H1 (cell line): ENCODE data around the gene COL6A1. TPM values are rescaled to one million over a fixed set of nuclear protein-coding genes. Genes with fewer than 3 reads are reported as not detected.

ENCODE experiments used
- CTCF ChIA-PET: fragments of 300-600 bp; sonication (Branson Sonifier 250); formaldehyde crosslinking; loops from one replicate; lab custom pipeline; 2021; ENCODE audit not compliant: partially characterized antibody; lab: Charles Lee
- POLR2A ChIA-PET: fragments of 300-600 bp; sonication (Branson Sonifier 250); formaldehyde crosslinking; loops from one replicate; lab custom pipeline; 2021; ENCODE audit warnings: inconsistent platforms; ENCODE audit not compliant: partially characterized antibody; lab: Charles Lee
- DNase-seq, 2 experiments: peaks; one replicate each; pipeline versions ENCODE4 v3.0.0 to v3.0.0-alpha.2; 2010 to 2022; ENCODE audit warnings: low spot score in 2 of 2, low read depth in 1 of 2, mixed read lengths in 1 of 2
- FAIRE-seq: peaks from 2 replicates; lab custom pipeline; 2011; peaks lifted over from hg19 to GRCh38; lab: Jason Lieb, UNC
- H2AFZ ChIP-seq: 2 replicates; pipeline ENCODE4 v1.8.1; 2012; ENCODE audit warnings: low read length, inconsistent platforms
- H2AK5ac ChIP-seq: 2 replicates; pipeline ENCODE4 v1.6.1; 2013; ENCODE audit warnings: low read depth, low read length
- H2BK120ac ChIP-seq: replicated peaks from 2 replicates; pipeline ENCODE3; 2013; ENCODE audit warnings: low read depth, low read length, inconsistent platforms
- H2BK12ac ChIP-seq: 2 replicates; pipeline ENCODE4 v1.6.1; 2013; ENCODE audit warnings: low read depth, low read length
- H2BK15ac ChIP-seq: 2 replicates; pipeline ENCODE4 v1.6.1; 2013; ENCODE audit warnings: low read length
- H2BK20ac ChIP-seq: 2 replicates; pipeline ENCODE4 v1.6.1; 2013; ENCODE audit warnings: low read length
- H2BK5ac ChIP-seq: 2 replicates; pipeline ENCODE4 v1.6.1; 2013; ENCODE audit warnings: low read depth, low read length
- H3K14ac ChIP-seq: 2 replicates; pipeline ENCODE4 v1.6.1; 2013; ENCODE audit warnings: inconsistent platforms; ENCODE audit not compliant: insufficient read length
- H3K18ac ChIP-seq: 2 replicates; pipeline ENCODE4 v1.6.1; 2013; ENCODE audit warnings: low read length; ENCODE audit errors: extremely low read depth
- H3K23ac ChIP-seq: 2 replicates; pipeline ENCODE4 v1.6.1; 2013; ENCODE audit warnings: inconsistent platforms; ENCODE audit not compliant: insufficient read length
- H3K23me2 ChIP-seq: 2 replicates; pipeline ENCODE4 v1.6.1; 2013; ENCODE audit warnings: low read depth, low read length
- H3K27ac ChIP-seq: 2 replicates; pipeline ENCODE4 v1.6.1; 2011; ENCODE audit warnings: low read depth, low read length, inconsistent platforms
- H3K27me3 ChIP-seq, 4 experiments: replicated peaks in 1 of 4; 1 replicate in 1 of 4; 2 replicates in 3 of 4; pipeline versions ENCODE4 v1.6.1 to v1.8.1; 2011 to 2013; ENCODE audit warnings: low read length in 3 of 4, mild to moderate bottlenecking in 3 of 4, inconsistent platforms in 2 of 4, mixed read lengths in 2 of 4, moderate library complexity in 1 of 4; ENCODE audit not compliant: control insufficient read depth in 3 of 4, insufficient read depth in 3 of 4; ENCODE audit errors: extremely low read depth in 1 of 4
- H3K36me3 ChIP-seq, 4 experiments: 2 replicates each; pipeline versions ENCODE4 v1.6.1 to v1.8.1; 2011 to 2013; ENCODE audit warnings: mild to moderate bottlenecking in 4 of 4, low read length in 3 of 4, moderate library complexity in 2 of 4, control low read depth in 1 of 4, inconsistent platforms in 1 of 4; ENCODE audit not compliant: insufficient read depth in 4 of 4, control insufficient read depth in 2 of 4
- H3K4ac ChIP-seq: replicated peaks from 2 replicates; pipeline ENCODE3; 2013; ENCODE audit warnings: low read length, low read depth, mixed read lengths, inconsistent platforms; ENCODE audit not compliant: insufficient read length
- H3K4me1 ChIP-seq, 4 experiments: replicated peaks in 1 of 4; 1 replicate in 1 of 4; 2 replicates in 3 of 4; pipeline versions ENCODE4 v1.6.1 to v1.8.1; 2011 to 2013; ENCODE audit warnings: low read length in 3 of 4, inconsistent platforms in 2 of 4, mixed read lengths in 1 of 4; ENCODE audit not compliant: insufficient read depth in 4 of 4, control insufficient read depth in 3 of 4
- H3K4me2 ChIP-seq, 2 experiments: 2 replicates each; pipeline versions ENCODE4 v1.6.1 to v1.8.1; 2011 to 2013; ENCODE audit warnings: low read depth in 2 of 2, low read length in 2 of 2, control low read depth in 1 of 2, inconsistent platforms in 1 of 2, mild to moderate bottlenecking in 1 of 2; ENCODE audit not compliant: insufficient read depth in 1 of 2
- H3K4me3 ChIP-seq, 4 experiments: fragments of 200-600, 300-600 bp in 1 of 4; sonication (generic), shearing (Covaris generic), sonication (Bioruptor Twin) in 1 of 4; 2 replicates each; pipeline versions ENCODE4 v1.5.1 to v1.8.1; 2011 to 2016; ENCODE audit warnings: low read length in 4 of 4, low read depth in 3 of 4, control low read depth in 2 of 4, inconsistent platforms in 2 of 4, mild to moderate bottlenecking in 2 of 4, mixed read lengths in 1 of 4, moderate library complexity in 1 of 4; ENCODE audit not compliant: insufficient read depth in 2 of 4; ENCODE audit errors: extremely low read depth in 1 of 4
- H3K56ac ChIP-seq: replicated peaks from 2 replicates; pipeline ENCODE3; 2013; ENCODE audit warnings: low read depth, mild to moderate bottlenecking, mixed read lengths, low read length, inconsistent platforms; ENCODE audit not compliant: insufficient read length
- H3K79me1 ChIP-seq: 2 replicates; pipeline ENCODE4 v1.6.1; 2013; ENCODE audit warnings: low read depth, low read length, control low read depth
- H3K79me2 ChIP-seq, 2 experiments: 2 replicates each; pipeline versions ENCODE4 v1.6.1 to v1.8.1; 2012 to 2013; ENCODE audit warnings: low read length in 2 of 2, mild to moderate bottlenecking in 2 of 2, inconsistent platforms in 1 of 2; ENCODE audit not compliant: insufficient read depth in 2 of 2, control insufficient read depth in 1 of 2
- H3K9ac ChIP-seq, 4 experiments: replicated peaks in 1 of 4; 1 replicate in 1 of 4; 2 replicates in 3 of 4; pipeline versions ENCODE4 v1.6.1 to v1.8.1; 2011 to 2013; ENCODE audit warnings: low read depth in 3 of 4, low read length in 3 of 4, control low read depth in 2 of 4, mild to moderate bottlenecking in 2 of 4, moderate library complexity in 2 of 4, inconsistent platforms in 1 of 4; ENCODE audit errors: extremely low read depth in 1 of 4
- H3K9me3 ChIP-seq, 2 experiments: 2 replicates each; pipeline versions ENCODE4 v1.6.1 to v1.8.1; 2012 to 2013; ENCODE audit warnings: mild to moderate bottlenecking in 2 of 2, moderate library complexity in 2 of 2, control low read depth in 1 of 2, inconsistent platforms in 1 of 2, low read depth in 1 of 2, low read length in 1 of 2, mixed read lengths in 1 of 2; ENCODE audit not compliant: insufficient read depth in 2 of 2
- H4K20me1 ChIP-seq, 2 experiments: replicated peaks in 1 of 2; 2 replicates each; pipeline versions ENCODE3 to v1.8.1; 2011 to 2013; ENCODE audit warnings: inconsistent platforms in 2 of 2, low read length in 2 of 2, mild to moderate bottlenecking in 1 of 2; ENCODE audit not compliant: insufficient read depth in 2 of 2, control insufficient read depth in 1 of 2
- H4K5ac ChIP-seq: 2 replicates; pipeline ENCODE4 v1.6.1; 2013; ENCODE audit warnings: low read length, low read depth, mixed read lengths, inconsistent platforms; ENCODE audit not compliant: insufficient read length
- H4K8ac ChIP-seq: 2 replicates; pipeline ENCODE4 v1.8.0; 2013; ENCODE audit warnings: mild to moderate bottlenecking, moderate library complexity, low read length, inconsistent platforms; ENCODE audit not compliant: insufficient read depth; ENCODE audit errors: extremely low read depth
- H4K91ac ChIP-seq: replicated peaks from 2 replicates; pipeline ENCODE3; 2013; ENCODE audit warnings: low read length, mixed read lengths, inconsistent platforms; ENCODE audit not compliant: insufficient read length
- ATF3 ChIP-seq: IDR thresholded peaks from 2 replicates; pipeline ENCODE4 v1.6.1; 2011; ENCODE audit warnings: low read depth, mild to moderate bottlenecking, low read length; ENCODE audit not compliant: insufficient read depth
- CTBP2 ChIP-seq: IDR thresholded peaks from 2 replicates; pipeline ENCODE4 v1.7.0; 2011; ENCODE audit warnings: borderline replicate concordance, mild to moderate bottlenecking, moderate library complexity, mixed read lengths, low read length; ENCODE audit not compliant: insufficient read depth, insufficient read length
- EGR1 ChIP-seq: IDR thresholded peaks from 2 replicates; pipeline ENCODE4 v1.6.1; 2011; ENCODE audit warnings: low read depth, low read length, borderline replicate concordance
- HDAC6 ChIP-seq: IDR thresholded peaks from one replicate; pipeline ENCODE4 v1.7.1; 2012; ENCODE audit warnings: low read depth, mild to moderate bottlenecking, inconsistent platforms, low read length, moderate library complexity
- NRF1 ChIP-seq: IDR thresholded peaks from 2 replicates; pipeline ENCODE4 v1.6.1; 2011; ENCODE audit warnings: mild to moderate bottlenecking, low read depth, low read length, improper control_type of control experiment
- POLR2AphosphoS5 ChIP-seq: IDR thresholded peaks from 2 replicates; pipeline ENCODE4 v1.6.1; 2011; ENCODE audit warnings: low read depth, low read length
- RNF2 ChIP-seq: fragments of 200-900, 300-1000 bp; sonication (generic); IDR thresholded peaks from 2 replicates; pipeline ENCODE4 v1.7.1; 2016; ENCODE audit warnings: borderline replicate concordance, low read depth, mild to moderate bottlenecking, antibody characterized with exemption, low read length; ENCODE audit not compliant: poor library complexity, severe bottlenecking; ENCODE audit errors: missing control alignments
- SAP30 ChIP-seq: fragments of 300-600 bp; sonication (generic); IDR thresholded peaks from 2 replicates; pipeline ENCODE4 v1.7.1; 2012; ENCODE audit warnings: low read length, moderate library complexity, mild to moderate bottlenecking, inconsistent platforms; ENCODE audit not compliant: insufficient read depth, insufficient replicate concordance
- USF2 ChIP-seq: IDR thresholded peaks from 2 replicates; pipeline ENCODE4 v1.6.1; 2011; ENCODE audit warnings: low read length, improper control_type of control experiment
- WGBS, 2 experiments: shearing (Covaris generic) in 1 of 2; methylation state at CpG; one replicate each; pipeline versions ENCODE4 v1.1.6 to v1.1.7; 2013 to 2015; ENCODE audit warnings: low lambda C conversion rate in 2 of 2, mixed read lengths in 2 of 2, inconsistent platforms in 1 of 2, low coverage in 1 of 2, missing lambda C conversion rate in 1 of 2; ENCODE audit not compliant: insufficient replicate concordance in 2 of 2, insufficient coverage in 1 of 2, insufficient read length in 1 of 2; ENCODE audit errors: extremely low coverage in 1 of 2, missing lambda C conversion rate in 1 of 2; 5-methylcytosine and 5-hydroxymethylcytosine counted together
- polyA plus RNA-seq, 7 experiments: library from polyadenylated mRNA; depleted of rRNA in 3 of 7; stranded (reverse) in 5 of 7; unstranded in 2 of 7; fragments of >200 nt in 5 of 7; fragments of 200-250 nt in 2 of 7; gene quantifications; 1 replicate in 5 of 7; 2 replicates in 1 of 7; 4 replicates in 1 of 7; pipeline versions ENCODE4 v1.2.1 to v1.2.3, GENCODE V29; 2011 to 2013; ENCODE audit warnings: missing spikeins in 2 of 7, mixed read lengths in 2 of 7
- total RNA-seq: library from RNA; stranded (reverse); fragmentation: NEBNext Ultra II Directional; extraction: Animal tissue kit (Norgen Biotek cat#: 25700); gene quantifications from 2 replicates; pipeline ENCODE4 v1.2.1, GENCODE V29; 2021
- TF ChIP-seq, protein P1 (sequence below): IDR thresholded peaks from 2 replicates; pipeline ENCODE4 v1.6.1; 2012; ENCODE audit warnings: inconsistent platforms

Gene COL6A1
- total and polyA plus RNA-seq, 2 of the 8 experiments (the other 6 are each of a cell fraction or from before 2014, with no cell fraction given), result 100 to 115 TPM

- Histone ChIP-seq H2AK5ac (no peak overlapping the region), H2BK20ac (no peak overlapping the region), H3K4me1 (no peaks in the 10 kb centered on the region), H2BK5ac (no peak overlapping the region), H3K4me3 (no peak overlapping the region), H4K8ac (no peak overlapping the region), H3K23ac (no peak overlapping the region), H3K4ac (no peak overlapping the region), H3K79me1 (no peaks in the 10 kb centered on the region), H3K27me3 (no peaks in the 10 kb centered on the region), H3K36me3 (no peaks in the 10 kb centered on the region), H3K79me2 (no peaks in the 10 kb centered on the region), H2BK15ac (no peak overlapping the region), H4K91ac (no peak overlapping the region), H2BK120ac (no peak overlapping the region), H2AFZ (no peak overlapping the region), H3K9ac (no peak overlapping the region), H4K20me1 (no peaks in the 10 kb centered on the region), H3K14ac (no peak overlapping the region), H3K27ac (no peak overlapping the region), H3K9me3 (peaks cover 20 to 51% of the 10 kb centered on the region in 2 experiments), H2BK12ac (no peak overlapping the region), H3K23me2 (no peaks in the 10 kb centered on the region), H3K56ac (no peak overlapping the region), H4K5ac (no peak overlapping the region), H3K4me2 (no peak overlapping the region), H3K18ac (no peak overlapping the region)
- ChIA-PET POLR2A (no interaction called here), CTCF (interaction anchor here (0.7 to 1.7 kb wide), 2 partner anchors 30 to 206 kb away, joined by 3 to 4 read pairs; no protein-coding TSS in a partner anchor)
- FAIRE-seq (no peak), DNase-seq (no peak)
- WGBS, 2 experiments, result 93% methylated on average over 12 of the region's 23 CpGs; no CpG with 5 or more reads in 1 of the 2 experiments
- TF ChIP-seq NRF1 (no peak), ATF3 (no peak), CTBP2 (no peak), HDAC6 (no peak), USF2 (no peak), RNF2 (no peak), POLR2AphosphoS5 (no peak), EGR1 (no peak), SAP30 (no peak)
- TF ChIP-seq, protein P1, sequence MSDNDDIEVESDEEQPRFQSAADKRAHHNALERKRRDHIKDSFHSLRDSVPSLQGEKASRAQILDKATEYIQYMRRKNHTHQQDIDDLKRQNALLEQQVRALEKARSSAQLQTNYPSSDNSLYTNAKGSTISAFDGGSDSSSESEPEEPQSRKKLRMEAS, result no peak
Observed at GRCh38 chr21:45940621-45941337, 40.8 kb upstream of the COL6A1 start.
